Right kidney (tissue), 9 donors: ENCODE measurements around the gene FNDC4.
A peak's percentile ranks its signal among the peaks of the same experiment; 100 is the strongest.
"Not testable (repeated sequence)": the region's sequence is repeated elsewhere in the genome, so short reads cannot be mapped to it uniquely, and the experiment has no call there.

ENCODE experiments used
- DNase-seq: peaks from one replicate; pipeline ENCODE4 v3.0.0-alpha.2; 2016
- long read RNA-seq, 8 donors: transcript quantifications; one replicate each; lab custom pipeline, GENCODE V29; 2026

FNDC4 gene, protein sequence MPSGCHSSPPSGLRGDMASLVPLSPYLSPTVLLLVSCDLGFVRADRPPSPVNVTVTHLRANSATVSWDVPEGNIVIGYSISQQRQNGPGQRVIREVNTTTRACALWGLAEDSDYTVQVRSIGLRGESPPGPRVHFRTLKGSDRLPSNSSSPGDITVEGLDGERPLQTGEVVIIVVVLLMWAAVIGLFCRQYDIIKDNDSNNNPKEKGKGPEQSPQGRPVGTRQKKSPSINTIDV
- long read RNA-seq, donor 1, transcript FNDC4-201 (7 exons, 1,657 nt): major isoform, 6 of 11 reads
- long read RNA-seq, donor 1, partial matches to known transcripts: 5 of 11 reads
- long read RNA-seq, donor 1, other reads (novel, unspliced or antisense): 0 of 11 reads
- long read RNA-seq, donor 2, partial matches to known transcripts: 0 of 4 reads
- long read RNA-seq, donor 2, other reads (novel, unspliced or antisense): 0 of 4 reads
- long read RNA-seq, donor 3, partial matches to known transcripts: 0 of 1 reads
- long read RNA-seq, donor 3, other reads (novel, unspliced or antisense): 0 of 1 reads
- long read RNA-seq, donor 4, partial matches to known transcripts: 0 of 1 reads
- long read RNA-seq, donor 4, other reads (novel, unspliced or antisense): 0 of 1 reads
- long read RNA-seq, donor 5, partial matches to known transcripts: 0 of 1 reads
- long read RNA-seq, donor 5, other reads (novel, unspliced or antisense): 0 of 1 reads
- long read RNA-seq, donor 6, partial matches to known transcripts: 0 of 2 reads
- long read RNA-seq, donor 6, other reads (novel, unspliced or antisense): 0 of 2 reads
- long read RNA-seq, donor 7, partial matches to known transcripts: 0 of 4 reads
- long read RNA-seq, donor 7, other reads (novel, unspliced or antisense): 0 of 4 reads
- long read RNA-seq, donor 8, partial matches to known transcripts: 0 of 4 reads
- long read RNA-seq, donor 8, other reads (novel, unspliced or antisense): 0 of 4 reads

DNA sequence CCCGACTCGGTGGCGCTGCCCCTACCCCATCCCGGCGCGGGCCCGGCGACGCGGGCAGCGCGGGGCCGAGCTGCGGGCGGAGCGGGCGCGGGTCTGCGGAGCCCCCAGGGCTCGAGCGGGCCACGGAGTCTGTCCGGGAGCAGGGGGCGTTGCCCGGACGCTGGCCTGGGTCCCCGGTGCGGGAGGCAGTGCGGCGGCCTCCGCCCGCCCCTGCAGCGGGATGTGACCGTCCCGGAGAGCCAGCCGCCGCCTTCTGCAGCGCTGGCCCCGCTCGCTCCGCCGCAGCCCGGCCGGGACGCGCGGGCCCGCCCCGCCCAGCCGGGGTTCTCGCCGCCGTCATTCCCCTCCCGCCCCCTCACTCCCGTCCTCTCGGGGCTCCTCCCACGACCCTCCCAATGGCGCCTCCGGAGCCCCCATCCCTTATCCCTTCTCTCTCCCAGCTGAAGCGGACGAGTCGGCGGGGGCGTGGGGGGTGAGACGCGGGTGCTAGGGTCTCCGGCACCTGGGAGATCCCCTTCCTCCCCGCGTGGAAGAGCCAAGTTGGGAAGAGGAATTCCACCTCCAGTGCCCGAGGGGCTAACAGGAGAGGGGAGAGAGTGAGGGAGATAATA, at the start of gene FNDC4:
FNDC4 (minus strand) TSS at position 257 of the 611 bp plus-strand sequence. CDS start 521 bp downstream, outside the sequence.
- DNase-seq: peak; percentile 52

DNA sequence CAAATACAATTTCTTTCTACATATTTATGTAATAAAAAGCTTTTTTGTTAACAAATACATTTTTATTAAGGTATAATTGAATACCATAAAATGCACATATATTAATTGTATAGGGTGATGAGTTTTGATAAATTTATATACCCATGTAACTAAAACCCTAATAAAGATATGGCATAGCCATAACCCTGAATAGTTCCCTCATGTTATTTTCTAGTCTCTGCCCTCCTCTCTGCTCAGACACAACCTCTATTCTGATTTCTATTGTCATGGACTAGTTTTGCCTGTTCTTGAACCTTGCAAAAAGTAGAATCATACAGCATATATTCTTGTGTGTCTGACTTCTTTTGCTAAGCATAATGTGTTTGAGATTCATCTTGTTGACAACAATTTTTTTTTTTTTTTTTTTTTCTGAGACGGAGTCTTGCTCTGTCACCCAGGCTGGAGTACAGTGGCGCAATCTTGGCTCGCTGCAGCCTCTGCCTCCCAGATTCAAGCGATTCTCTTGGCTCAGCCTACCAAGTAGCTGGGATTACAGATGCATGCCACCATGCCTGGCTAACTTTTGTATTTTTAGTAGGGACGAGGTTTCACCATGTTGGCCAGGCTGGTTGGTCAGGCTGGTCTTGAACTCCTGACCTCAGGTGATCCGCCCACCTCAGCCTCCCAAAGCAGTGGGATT, 49.3 kb upstream of the FNDC4 start:
- DNase-seq: no peak

GRCh38 chr2:27539649-27540048, 44.6 kb upstream of the FNDC4 start:
- not testable (repeated sequence) for DNase-seq

DNA sequence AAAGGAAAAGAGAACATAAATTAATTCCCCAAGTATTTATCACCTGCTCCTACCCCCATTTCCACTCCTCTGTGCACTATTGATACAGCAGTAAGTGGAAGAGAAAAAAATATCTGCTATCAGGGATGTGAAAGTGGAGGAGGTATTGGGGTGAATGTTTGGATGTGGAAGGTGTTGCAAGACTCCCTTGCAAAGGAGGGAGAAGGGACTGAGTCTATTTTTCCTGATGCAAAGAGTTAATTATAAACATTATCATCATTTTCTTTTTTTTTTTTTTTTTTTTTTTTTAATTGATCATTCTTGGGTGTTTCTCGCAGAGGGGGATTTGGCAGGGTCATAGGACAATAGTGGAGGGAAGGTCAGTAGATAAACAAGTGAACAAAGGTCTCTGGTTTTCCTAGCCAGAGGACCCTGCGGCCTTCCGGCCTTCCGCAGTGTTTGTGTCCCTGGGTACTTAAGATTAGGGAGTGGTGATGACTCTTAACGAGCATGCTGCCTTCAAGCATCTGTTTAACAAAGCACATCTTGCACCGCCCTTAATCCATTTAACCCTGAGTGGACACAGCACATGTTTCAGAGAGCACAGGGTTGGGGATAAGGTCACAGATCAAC, 43.9 kb upstream of the FNDC4 start:
- DNase-seq: not testable (repeated sequence)

DNA sequence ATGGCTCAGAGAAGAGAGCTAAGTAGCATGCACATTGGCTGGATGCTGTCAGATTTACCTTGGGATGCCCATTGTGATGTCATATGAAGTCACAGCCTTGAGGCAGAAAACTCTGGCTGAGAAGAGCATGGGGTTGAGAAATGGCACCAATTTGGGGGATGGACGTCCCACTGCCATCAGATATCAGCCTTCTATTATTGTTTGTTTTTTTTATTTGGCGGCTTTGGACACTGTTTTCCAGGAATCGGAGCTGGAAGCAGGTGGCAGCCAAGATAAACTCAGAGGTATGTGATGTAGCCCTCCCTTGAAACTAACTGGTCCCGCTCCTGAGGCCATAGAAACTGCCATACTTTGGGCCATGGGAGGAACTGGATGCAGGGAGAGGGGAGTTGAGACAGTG, 42.3 kb upstream of the FNDC4 start:
- DNase-seq: no peak

DNA sequence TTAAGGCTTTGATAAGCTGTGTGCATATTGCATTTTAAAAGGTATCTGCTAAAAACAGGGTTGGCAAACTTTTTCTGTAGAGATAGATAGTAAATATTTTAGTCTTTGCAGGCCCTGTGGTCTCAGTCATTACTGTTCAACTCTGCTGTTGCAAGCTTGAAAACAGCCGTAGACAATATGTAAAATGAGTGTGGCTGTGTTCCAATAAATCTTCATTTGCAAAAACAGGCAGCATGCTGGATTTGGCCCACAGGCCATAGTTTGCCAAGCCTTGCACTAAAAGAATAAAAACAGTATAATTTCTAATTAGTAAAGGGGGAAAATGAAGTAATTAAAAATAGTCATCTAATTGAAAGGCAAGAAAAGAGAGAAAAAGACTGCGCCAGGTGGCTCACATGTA, 37.0 kb upstream of the FNDC4 start:
- no peak for DNase-seq

DNA sequence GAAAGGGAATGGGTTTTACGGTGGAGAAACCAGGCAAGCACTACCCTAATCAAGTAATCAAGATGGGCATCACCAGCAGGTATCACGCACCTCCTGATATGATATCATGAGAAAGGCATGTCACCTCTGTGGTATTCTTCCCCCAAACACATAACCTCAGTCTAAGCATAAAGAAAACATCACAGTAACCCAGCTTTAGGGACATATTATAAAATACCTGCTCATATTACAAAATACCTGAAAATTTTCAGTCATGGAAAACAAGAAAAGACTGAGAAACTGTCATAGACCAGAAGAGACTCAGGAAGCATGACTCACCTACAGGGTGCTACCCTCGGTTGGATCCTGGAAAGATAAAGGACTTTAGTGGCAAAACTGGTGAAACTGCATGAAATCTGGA, 32.2 kb upstream of the FNDC4 start:
- DNase-seq: no peak

GRCh38 chr2:27522400-27522945, 27.5 kb upstream of the FNDC4 start:
- no peak for DNase-seq

GRCh38 chr2:27520316-27520715, 25.3 kb upstream of the FNDC4 start:
- DNase-seq: no peak

GRCh38 chr2:27518782-27519113, 23.7 kb upstream of the FNDC4 start:
- DNase-seq: no peak

DNA sequence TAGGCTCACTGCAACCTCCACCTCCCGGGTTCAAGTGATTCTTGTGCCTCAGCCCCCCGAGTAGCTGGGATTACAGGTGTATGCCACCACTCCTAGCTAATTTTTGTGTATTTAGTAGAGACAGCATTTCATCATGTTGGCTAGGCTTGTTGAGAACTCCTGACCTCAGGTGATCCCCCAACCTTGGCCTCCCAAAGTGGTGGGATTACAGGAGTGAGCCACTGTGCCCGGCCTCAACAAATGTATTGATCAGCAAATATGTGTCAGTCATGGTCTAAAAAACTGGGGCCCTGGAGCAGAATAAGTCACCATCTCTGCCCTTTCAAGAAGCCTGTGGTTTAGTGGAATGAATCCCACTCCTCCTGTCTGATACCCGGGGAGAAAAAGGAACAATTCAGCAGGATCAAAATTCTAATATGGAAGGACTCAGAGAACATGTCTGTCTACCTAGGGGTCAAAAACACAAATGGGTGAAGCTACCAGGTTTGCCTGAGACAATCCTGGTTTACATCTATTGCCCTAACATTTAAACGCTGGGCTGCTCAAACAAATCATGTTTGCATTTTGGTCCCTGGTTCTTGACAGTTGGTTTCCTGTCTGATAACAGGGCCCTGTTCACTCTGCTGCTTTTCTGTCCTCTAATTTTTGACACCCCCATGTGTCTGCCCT, 23.2 kb upstream of the FNDC4 start:
- no peak for DNase-seq

DNA sequence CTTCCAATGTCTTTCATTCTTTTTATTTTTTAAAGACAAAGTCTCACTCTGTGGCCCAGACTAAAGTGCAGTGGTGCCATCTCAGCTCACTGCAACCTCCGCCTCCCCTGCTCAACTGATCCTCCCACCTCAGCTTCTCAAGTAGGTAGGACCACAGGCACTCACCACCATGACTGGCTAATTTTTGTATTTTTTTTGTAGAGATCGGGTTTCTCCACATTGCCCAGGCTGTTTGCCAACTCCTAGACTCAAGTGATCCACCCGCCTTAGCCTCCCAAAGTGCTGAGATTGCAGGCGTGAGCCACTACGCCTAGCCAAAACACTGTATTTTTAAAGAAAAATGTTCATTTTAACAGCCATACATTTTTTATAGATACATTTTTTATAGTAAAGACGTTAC, 14.3 kb upstream of the FNDC4 start:
- DNase-seq: no peak

- DNase-seq: no peak
These were observed 12.3 kb upstream of the FNDC4 start for GRCh38 chr2:27507293-27507692.

GRCh38 chr2:27506587-27506986, 11.6 kb upstream of the FNDC4 start:
- DNase-seq: no peak

DNA sequence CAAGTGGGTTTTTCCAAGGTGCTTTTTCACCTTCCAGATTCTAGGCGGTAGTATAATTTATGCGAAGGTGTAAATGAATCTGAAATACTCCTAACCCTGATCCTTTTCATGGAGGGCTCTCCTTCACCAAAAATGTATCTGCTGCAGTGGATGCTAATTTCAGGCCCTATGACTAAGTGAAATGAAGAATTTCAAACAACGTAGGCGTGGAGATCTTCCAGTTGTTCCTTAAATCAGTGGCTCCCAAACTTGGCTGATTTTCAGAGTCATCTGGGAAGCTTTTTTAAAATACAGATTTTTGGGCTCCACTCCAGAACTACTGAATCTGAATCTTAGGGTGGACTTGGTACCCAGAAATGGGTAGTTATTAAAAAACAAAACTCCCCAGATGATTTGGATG, 7.1 kb upstream of the FNDC4 start:
- no peak for DNase-seq

DNA sequence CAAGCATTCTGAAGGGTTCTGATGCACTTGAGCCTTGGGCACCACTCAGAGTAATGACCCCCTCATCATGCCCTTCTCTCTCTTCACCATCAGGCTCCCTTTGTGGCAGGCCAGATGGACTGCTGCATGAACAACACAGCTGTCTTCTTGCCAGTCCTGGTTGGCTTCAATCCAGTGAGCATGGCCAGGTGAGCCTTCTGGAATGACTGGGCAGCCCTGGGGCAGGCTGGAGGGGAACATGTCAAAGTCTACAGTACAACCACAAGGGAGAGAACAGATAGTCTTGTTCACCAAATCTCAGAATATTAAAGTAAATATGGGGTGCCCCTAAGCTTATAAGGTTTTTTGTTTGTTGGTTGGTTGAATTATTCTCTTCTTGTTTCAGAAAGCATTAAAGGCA, 6.0 kb upstream of the FNDC4 start:
- no peak for DNase-seq

GRCh38 chr2:27498975-27499374, 4.0 kb upstream of the FNDC4 start:
- no peak for DNase-seq

GRCh38 chr2:27497288-27497627, 2.3 kb upstream of the FNDC4 start:
- DNase-seq: no peak

DNA sequence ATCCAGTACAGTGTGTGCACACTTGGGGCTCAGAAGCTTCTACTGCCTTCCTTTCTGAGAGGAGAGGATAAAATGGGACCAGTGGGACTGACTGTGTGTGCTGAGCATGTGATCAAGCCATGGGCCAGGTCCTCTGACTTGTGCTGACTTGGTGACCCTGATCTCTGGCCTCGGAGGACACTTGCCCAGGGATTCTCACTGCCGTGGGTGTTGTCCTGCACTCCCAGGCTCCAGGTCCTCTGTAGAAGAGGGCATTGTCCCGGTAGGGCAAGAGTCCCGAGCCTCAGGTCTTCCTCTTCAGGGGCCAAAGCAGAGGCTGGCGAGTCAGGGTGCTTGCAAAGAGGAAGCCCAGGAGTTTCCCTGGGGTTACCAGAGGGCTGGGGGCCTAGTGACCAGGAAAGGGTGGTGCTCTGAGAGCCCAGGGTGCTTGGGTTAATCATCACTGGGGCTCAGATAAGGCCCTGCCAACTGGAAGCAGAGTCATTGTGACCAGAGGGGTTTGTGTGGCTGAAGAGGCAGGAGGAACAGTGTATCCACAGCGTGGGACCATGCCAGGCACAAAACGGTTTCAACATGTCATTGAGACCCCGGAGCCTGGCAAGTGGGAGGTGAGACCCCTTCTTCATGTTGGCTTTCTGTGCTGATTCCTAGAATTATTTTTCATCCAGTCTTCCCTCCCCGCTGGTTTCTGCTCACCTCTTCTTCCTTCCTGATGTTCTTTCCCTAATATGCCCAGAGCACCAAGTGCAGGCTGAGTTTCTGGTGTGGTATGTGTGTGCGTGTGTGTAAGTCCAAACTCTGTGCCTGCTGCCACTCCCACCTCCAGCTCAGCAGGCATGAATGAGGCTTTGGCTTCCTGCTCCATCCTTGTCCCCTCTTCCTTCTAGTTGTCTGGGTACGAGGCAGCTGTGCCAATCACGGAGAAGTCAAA, 1.6 kb upstream of the FNDC4 start, which contains the start of gene GCKR:
GCKR (plus strand) TSS at position 483 of the 931 bp plus-strand sequence; CDS start at position 549, 66 bp downstream.
- no peak for DNase-seq

GRCh38 chr2:27495840-27496356, 898 bp upstream of the FNDC4 start:
- DNase-seq: no peak
